ENCODE results near the gene TMEM164.

Gene TMEM164

GRCh38 chrX:110219920-110220319 is 217.0 kb downstream of the TMEM164 start:
- no peak for TF ChIP-seq ZFX (IDR thresholded peaks at IDR 0.05)
- H3K27ac ChIP-seq = no peak overlapping the region

- no peak overlapping the region for H3K27ac ChIP-seq
- TF ChIP-seq CTCF (conservative IDR thresholded peaks at IDR 0.05) (no peak), ZFX (IDR thresholded peaks at IDR 0.05) (no peak)
Observed at GRCh38 chrX:110222497-110223257, 219.8 kb downstream of the TMEM164 start.

- no peak for TF ChIP-seq CTCF (conservative IDR thresholded peaks at IDR 0.05)
- TF ChIP-seq ZFX (IDR thresholded peaks at IDR 0.05) = no peak
- H3K27ac ChIP-seq = no peak overlapping the region
Observed at GRCh38 chrX:110224926-110225617, 222.2 kb downstream of the TMEM164 start.

GRCh38 chrX:110226931-110227330 is 224.0 kb downstream of the TMEM164 start:
- H3K27ac ChIP-seq = no peak overlapping the region

More at GRCh38 chrX:110226931-110227330, 224.0 kb downstream of the TMEM164 start:
- TF ChIP-seq ZFX (IDR thresholded peaks at IDR 0.05) = no peak
- TF ChIP-seq CTCF (conservative IDR thresholded peaks at IDR 0.05) = no peak

Measured in C4-2B (cell line).